Measurements from ENCODE around the gene DEPP1. TPM values are rescaled to one million over a fixed set of nuclear protein-coding genes. Genes with fewer than 3 reads are reported as not detected.

DEPP1 gene
- total and polyA plus RNA-seq, 4 donors: 10.7 to 79.3 (median 33.5) TPM

- no peak overlapping the region for H3K9ac ChIP-seq (ENCODE audit: low read depth in 1 of 2, low read length in 2 of 2)
- whole genome bisulfite sequencing: 92% methylated on average over 14 of the region's 14 CpGs
- H3K27me3 ChIP-seq (ENCODE audit: control insufficient read depth in 4 of 4, insufficient read depth in 4 of 4, low read length in 3 of 4): no peaks in the 10 kb centered on the region
- no peaks in the 10 kb centered on the region for H3K36me3 ChIP-seq (ENCODE audit: control insufficient read depth in 4 of 4, insufficient read depth in 3 of 4, low read depth in 1 of 4, low read length in 3 of 4)
- TF ChIP-seq RAD21 (IDR thresholded peaks at IDR 0.05): no peak
- TF ChIP-seq, protein P1, sequence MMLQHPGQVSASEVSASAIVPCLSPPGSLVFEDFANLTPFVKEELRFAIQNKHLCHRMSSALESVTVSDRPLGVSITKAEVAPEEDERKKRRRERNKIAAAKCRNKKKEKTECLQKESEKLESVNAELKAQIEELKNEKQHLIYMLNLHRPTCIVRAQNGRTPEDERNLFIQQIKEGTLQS (IDR thresholded peaks at IDR 0.05): no peak
- TF ChIP-seq FOXA1 (IDR thresholded peaks at IDR 0.05): no peak
- TF ChIP-seq TAF1 (conservative IDR thresholded peaks at IDR 0.05): no peak
- no peaks in the 10 kb centered on the region for H3K9me3 ChIP-seq (ENCODE audit: control insufficient read depth in 4 of 4, low read length in 3 of 4)
- peak; percentile 30 for DNase-seq (ENCODE audit: low spot score)
- H3K4me3 ChIP-seq (ENCODE audit: low read depth in 1 of 3, low read length in 3 of 3): no peak overlapping the region
- no peak overlapping the region for H3K27ac ChIP-seq (ENCODE audit: low read depth in 1 of 2, low read length in 2 of 2)
- peaks cover 54 to 83% (median 61%) of the 10 kb centered on the region in 4 donors for H3K4me1 ChIP-seq (ENCODE audit: control insufficient read depth in 4 of 4, insufficient read depth in 4 of 4, low read length in 3 of 4)
Measured at GRCh38 chr10:44993226-44993921, 14.8 kb upstream of the DEPP1 start.

GRCh38 chr10:44992732-44993225 lies 14.2 kb upstream of the DEPP1 start:
- DNase-seq (ENCODE audit: low spot score): no peak
- Histone ChIP-seq H3K9ac (ENCODE audit: low read depth in 1 of 2, low read length in 2 of 2) (no peak overlapping the region), H3K36me3 (ENCODE audit: control insufficient read depth in 4 of 4, insufficient read depth in 3 of 4, low read depth in 1 of 4, low read length in 3 of 4) (no peaks in the 10 kb centered on the region)

GRCh38 chr10:44992070-44992731 lies 13.6 kb upstream of the DEPP1 start:
- Histone ChIP-seq H3K27me3 (ENCODE audit: control insufficient read depth in 4 of 4, insufficient read depth in 4 of 4, low read length in 3 of 4) (no peaks in the 10 kb centered on the region), H3K27ac (ENCODE audit: low read depth in 1 of 2, low read length in 2 of 2) (peak overlapping the region; percentile 16 to 20), H3K4me1 (ENCODE audit: control insufficient read depth in 4 of 4, insufficient read depth in 4 of 4, low read length in 3 of 4) (peaks cover 48 to 72% (median 56%) of the 10 kb centered on the region in 4 donors), H3K4me3 (ENCODE audit: low read depth in 1 of 3, low read length in 3 of 3) (no peak overlapping the region), H3K36me3 (ENCODE audit: control insufficient read depth in 4 of 4, insufficient read depth in 3 of 4, low read depth in 1 of 4, low read length in 3 of 4) (no peaks in the 10 kb centered on the region), H3K9me3 (ENCODE audit: control insufficient read depth in 4 of 4, low read length in 3 of 4) (no peaks in the 10 kb centered on the region), H3K9ac (ENCODE audit: low read depth in 1 of 2, low read length in 2 of 2) (no peak overlapping the region)
- 61% methylated on average over 11 of the region's 11 CpGs for WGBS
- TF ChIP-seq RXRA (IDR thresholded peaks at IDR 0.05) (peak in 1 of 2 donors; percentile 41), FOXA1 (IDR thresholded peaks at IDR 0.05) (no peak), NR2F2 (IDR thresholded peaks at IDR 0.05) (no peak), SP1 (IDR thresholded peaks at IDR 0.05) (no peak)
- TF ChIP-seq, protein P1 (IDR thresholded peaks at IDR 0.05): no peak
- peak; percentile 30 for DNase-seq (ENCODE audit: low spot score)

More at GRCh38 chr10:44992732-44993225, 14.2 kb upstream of the DEPP1 start:
- Histone ChIP-seq H3K4me1 (ENCODE audit: control insufficient read depth in 4 of 4, insufficient read depth in 4 of 4, low read length in 3 of 4) (peaks cover 54 to 78% (median 60%) of the 10 kb centered on the region in 4 donors), H3K9me3 (ENCODE audit: control insufficient read depth in 4 of 4, low read length in 3 of 4) (no peaks in the 10 kb centered on the region), H3K4me3 (ENCODE audit: low read depth in 1 of 3, low read length in 3 of 3) (no peak overlapping the region), H3K27me3 (ENCODE audit: control insufficient read depth in 4 of 4, insufficient read depth in 4 of 4, low read length in 3 of 4) (no peaks in the 10 kb centered on the region), H3K27ac (ENCODE audit: low read depth in 1 of 2, low read length in 2 of 2) (no peak overlapping the region)
- TF ChIP-seq, protein P2, sequence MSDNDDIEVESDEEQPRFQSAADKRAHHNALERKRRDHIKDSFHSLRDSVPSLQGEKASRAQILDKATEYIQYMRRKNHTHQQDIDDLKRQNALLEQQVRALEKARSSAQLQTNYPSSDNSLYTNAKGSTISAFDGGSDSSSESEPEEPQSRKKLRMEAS (IDR thresholded peaks at IDR 0.05): no peak
- no peak for TF ChIP-seq NR2F2 (IDR thresholded peaks at IDR 0.05)
- 97% methylated on average over 8 of the region's 8 CpGs for WGBS

- no peak for DNase-seq (ENCODE audit: low spot score)
- TF ChIP-seq HNF4G (IDR thresholded peaks at IDR 0.05) (no peak), NR2F2 (IDR thresholded peaks at IDR 0.05) (no peak), HNF4A (conservative IDR thresholded peaks at IDR 0.05) (no peak), REST (IDR thresholded peaks at IDR 0.05) (no peak), RAD21 (IDR thresholded peaks at IDR 0.05) (no peak), SP1 (IDR thresholded peaks at IDR 0.05) (no peak), GABPA (IDR thresholded peaks at IDR 0.05 in 1 of 2, conservative IDR thresholded peaks at IDR 0.05 in 1 of 2) (no peak)
- TF ChIP-seq, protein P1 (IDR thresholded peaks at IDR 0.05): no peak
- TF ChIP-seq, protein P3, sequence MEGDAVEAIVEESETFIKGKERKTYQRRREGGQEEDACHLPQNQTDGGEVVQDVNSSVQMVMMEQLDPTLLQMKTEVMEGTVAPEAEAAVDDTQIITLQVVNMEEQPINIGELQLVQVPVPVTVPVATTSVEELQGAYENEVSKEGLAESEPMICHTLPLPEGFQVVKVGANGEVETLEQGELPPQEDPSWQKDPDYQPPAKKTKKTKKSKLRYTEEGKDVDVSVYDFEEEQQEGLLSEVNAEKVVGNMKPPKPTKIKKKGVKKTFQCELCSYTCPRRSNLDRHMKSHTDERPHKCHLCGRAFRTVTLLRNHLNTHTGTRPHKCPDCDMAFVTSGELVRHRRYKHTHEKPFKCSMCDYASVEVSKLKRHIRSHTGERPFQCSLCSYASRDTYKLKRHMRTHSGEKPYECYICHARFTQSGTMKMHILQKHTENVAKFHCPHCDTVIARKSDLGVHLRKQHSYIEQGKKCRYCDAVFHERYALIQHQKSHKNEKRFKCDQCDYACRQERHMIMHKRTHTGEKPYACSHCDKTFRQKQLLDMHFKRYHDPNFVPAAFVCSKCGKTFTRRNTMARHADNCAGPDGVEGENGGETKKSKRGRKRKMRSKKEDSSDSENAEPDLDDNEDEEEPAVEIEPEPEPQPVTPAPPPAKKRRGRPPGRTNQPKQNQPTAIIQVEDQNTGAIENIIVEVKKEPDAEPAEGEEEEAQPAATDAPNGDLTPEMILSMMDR (IDR thresholded peaks at IDR 0.05; ENCODE audit: low read depth, low read length, missing input control): no peak
- peak overlapping the region; percentile 26 to 42 for H3K27ac ChIP-seq (ENCODE audit: low read depth in 1 of 2, low read length in 2 of 2)
- H3K9me3 ChIP-seq (ENCODE audit: control insufficient read depth in 4 of 4, low read length in 3 of 4): no peaks in the 10 kb centered on the region
- peak overlapping the region in 1 of 2 donors; percentile 33 for H3K9ac ChIP-seq (ENCODE audit: low read depth in 1 of 2, low read length in 2 of 2)
- H3K4me3 ChIP-seq (ENCODE audit: low read depth in 1 of 3, low read length in 3 of 3): no peak overlapping the region
- 69% methylated on average over 5 of the region's 5 CpGs for WGBS
- peaks cover 44 to 66% (median 51%) of the 10 kb centered on the region in 4 donors for H3K4me1 ChIP-seq (ENCODE audit: control insufficient read depth in 4 of 4, insufficient read depth in 4 of 4, low read length in 3 of 4)
- no peaks in the 10 kb centered on the region for H3K27me3 ChIP-seq (ENCODE audit: control insufficient read depth in 4 of 4, insufficient read depth in 4 of 4, low read length in 3 of 4)
- no peaks in the 10 kb centered on the region for H3K36me3 ChIP-seq (ENCODE audit: control insufficient read depth in 4 of 4, insufficient read depth in 3 of 4, low read depth in 1 of 4, low read length in 3 of 4)
Measured at GRCh38 chr10:44991571-44991970, 13.0 kb upstream of the DEPP1 start.
